ENCODE measurements around the gene SLC44A1. TPM values are rescaled to one million over a fixed set of nuclear protein-coding genes. Genes with fewer than 3 reads are reported as not detected.
"Not testable (repeated sequence)": the region's sequence is repeated elsewhere in the genome, so short reads cannot be mapped to it uniquely, and the experiment has no call there.

The SLC44A1 gene
- total RNA-seq, 3 donors from 2014 or later, result 4.0 to 5.4 (median 4.1) TPM

- DNase-seq (no peak), ATAC-seq (no peak)
- Mint-ChIP-seq H3K27me3 (ENCODE audit: low read depth) (no peaks in the 10 kb centered on the region), H3K9me3 (no peaks in the 10 kb centered on the region), H3K36me3 (ENCODE audit: insufficient read depth) (peaks cover 3% of the 10 kb centered on the region), H3K4me1 (ENCODE audit: low read depth) (peaks cover 12% of the 10 kb centered on the region), H3K4me3 (no peak overlapping the region)
These were observed 4.2 kb downstream of the SLC44A1 start for GRCh38 chr9:105248691-105249090.

DNA sequence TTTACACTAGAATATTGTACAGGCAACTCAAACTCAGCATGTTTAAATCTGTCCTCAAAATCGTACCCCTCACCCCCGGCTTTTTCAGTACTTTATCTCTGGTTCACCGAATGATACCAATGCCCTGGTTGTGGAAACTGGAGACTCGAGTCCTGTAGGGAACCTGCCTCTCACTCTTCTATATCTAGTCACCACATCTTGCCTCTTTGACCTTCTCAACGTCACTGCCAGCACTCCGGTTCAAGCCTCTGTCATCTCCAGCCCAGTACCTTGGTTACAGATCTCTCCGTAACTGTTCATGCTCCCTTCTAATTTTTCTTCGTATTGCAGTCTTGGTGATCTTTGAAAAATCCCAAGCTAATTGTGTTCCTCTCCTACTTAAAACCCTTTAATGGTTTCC, 6.7 kb downstream of the SLC44A1 start:
- Mint-ChIP-seq H3K9me3 (no peaks in the 10 kb centered on the region), H3K4me1 (ENCODE audit: low read depth) (no peaks in the 10 kb centered on the region), H3K36me3 (ENCODE audit: insufficient read depth) (peaks cover 3% of the 10 kb centered on the region), H3K27me3 (ENCODE audit: low read depth) (no peaks in the 10 kb centered on the region), H3K4me3 (no peak overlapping the region)
- DNase-seq (no peak), ATAC-seq (no peak)

DNA sequence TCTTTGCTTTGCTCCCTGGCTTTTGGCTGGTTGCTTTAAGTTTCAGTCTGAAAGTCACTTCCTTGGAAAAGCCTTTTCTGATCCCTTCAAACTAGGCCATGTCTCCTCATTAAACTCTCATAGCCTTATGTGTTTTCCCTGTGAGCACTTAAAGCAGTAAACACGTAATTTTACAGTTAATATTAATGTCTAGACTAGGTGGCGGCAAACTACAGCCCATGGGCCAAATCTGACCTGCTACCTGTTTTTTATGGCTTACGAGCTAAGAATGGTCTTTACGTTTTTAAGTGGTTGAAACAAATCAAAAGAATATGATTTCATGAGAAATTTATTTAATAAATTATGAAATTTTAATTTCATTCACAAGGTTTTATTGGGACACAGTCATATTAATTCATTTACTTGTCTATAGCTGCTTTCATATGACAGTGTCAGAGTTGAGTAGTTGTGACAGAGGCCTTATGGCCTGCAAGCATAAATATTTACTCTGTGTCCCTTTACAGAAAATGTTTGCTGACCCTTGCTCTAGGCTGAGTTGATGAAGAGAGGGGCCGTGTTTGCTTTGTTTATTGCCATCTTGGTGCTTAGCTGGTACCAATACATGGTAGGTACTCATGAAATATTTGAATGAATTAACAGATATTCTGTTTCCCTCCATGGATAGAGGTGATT, 7.4 kb downstream of the SLC44A1 start:
- Mint-ChIP-seq H3K27me3 (ENCODE audit: low read depth) (no peaks in the 10 kb centered on the region), H3K9me3 (no peaks in the 10 kb centered on the region), H3K4me1 (ENCODE audit: low read depth) (no peaks in the 10 kb centered on the region), H3K36me3 (ENCODE audit: insufficient read depth) (peaks cover 3% of the 10 kb centered on the region), H3K4me3 (no peak overlapping the region)
- DNase-seq (no peak), ATAC-seq (no peak)

DNA sequence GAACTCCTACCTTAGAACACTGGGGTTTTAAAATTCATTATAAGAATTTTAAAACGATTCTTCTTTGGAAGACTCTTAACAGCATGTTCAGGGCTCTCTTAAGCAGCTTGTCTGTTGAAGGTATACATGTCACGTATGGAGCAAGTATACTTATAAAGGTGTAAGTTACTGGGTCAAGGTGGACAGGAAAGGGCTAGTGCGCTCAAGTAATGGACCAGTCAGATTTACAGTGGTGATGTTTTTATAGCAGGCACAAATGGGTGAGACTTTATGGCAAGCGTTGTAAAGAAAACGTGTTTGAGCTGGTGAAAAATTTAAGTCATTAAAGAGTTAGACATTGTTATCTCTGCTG, 7.9 kb downstream of the SLC44A1 start:
- H3K27me3 Mint-ChIP-seq (ENCODE audit: low read depth), result no peaks in the 10 kb centered on the region
- ATAC-seq, result no peak
- no peak overlapping the region for H3K4me3 Mint-ChIP-seq
- peaks cover 3% of the 10 kb centered on the region for H3K36me3 Mint-ChIP-seq (ENCODE audit: insufficient read depth)
- no peak for DNase-seq
- H3K4me1 Mint-ChIP-seq (ENCODE audit: low read depth), result peaks cover 1% of the 10 kb centered on the region
- no peaks in the 10 kb centered on the region for H3K9me3 Mint-ChIP-seq

GRCh38 chr9:105254226-105254625, 9.8 kb downstream of the SLC44A1 start:
- ATAC-seq, result no peak
- H3K9me3 Mint-ChIP-seq, result no peaks in the 10 kb centered on the region
- no peaks in the 10 kb centered on the region for H3K27me3 Mint-ChIP-seq (ENCODE audit: low read depth)
- peaks cover 3% of the 10 kb centered on the region for H3K36me3 Mint-ChIP-seq (ENCODE audit: insufficient read depth)
- no peak for DNase-seq
- peaks cover 8% of the 10 kb centered on the region for H3K4me1 Mint-ChIP-seq (ENCODE audit: low read depth)
- no peak overlapping the region for H3K4me3 Mint-ChIP-seq

- Mint-ChIP-seq H3K4me1 (ENCODE audit: low read depth) (peaks cover 16% of the 10 kb centered on the region), H3K9me3 (no peaks in the 10 kb centered on the region), H3K27me3 (ENCODE audit: low read depth) (no peaks in the 10 kb centered on the region), H3K36me3 (ENCODE audit: insufficient read depth) (peaks cover 3% of the 10 kb centered on the region), H3K4me3 (no peak overlapping the region)
- ATAC-seq (no peak), DNase-seq (no peak)
These were observed 11.0 kb downstream of the SLC44A1 start for GRCh38 chr9:105255421-105255820.

- not testable (repeated sequence) for H3K4me3 Mint-ChIP-seq; H3K36me3 Mint-ChIP-seq (ENCODE audit: insufficient read depth); H3K27me3 Mint-ChIP-seq (ENCODE audit: low read depth); ATAC-seq; DNase-seq; H3K9me3 Mint-ChIP-seq
- peaks cover 16% of the 10 kb centered on the region for H3K4me1 Mint-ChIP-seq (ENCODE audit: low read depth)
These were observed 12.1 kb downstream of the SLC44A1 start for GRCh38 chr9:105256569-105256968.

DNA sequence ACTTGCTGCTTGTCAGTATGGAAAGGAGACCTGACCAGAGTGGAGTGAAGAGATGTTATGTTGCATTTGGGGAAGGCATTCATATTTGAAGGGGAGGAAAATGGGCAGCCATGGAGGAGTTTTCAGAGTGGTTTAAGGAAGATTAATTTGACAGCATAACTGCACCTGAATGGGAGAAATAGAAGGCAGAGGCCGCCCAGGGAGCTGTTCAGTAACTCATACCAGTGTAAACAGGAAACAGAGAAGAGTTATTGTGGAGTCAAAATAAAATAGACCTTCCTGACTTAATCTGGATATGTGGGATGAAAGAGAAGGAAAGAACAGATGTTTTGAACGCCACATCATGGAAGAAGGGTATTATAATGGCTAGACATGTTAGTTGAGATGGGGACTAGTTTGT, 13.4 kb downstream of the SLC44A1 start:
- no peak for DNase-seq
- Mint-ChIP-seq H3K4me3 (no peak overlapping the region), H3K36me3 (ENCODE audit: insufficient read depth) (no peaks in the 10 kb centered on the region), H3K9me3 (no peaks in the 10 kb centered on the region), H3K27me3 (ENCODE audit: low read depth) (no peaks in the 10 kb centered on the region), H3K4me1 (ENCODE audit: low read depth) (peaks cover 16% of the 10 kb centered on the region)
- no peak for ATAC-seq

DNA sequence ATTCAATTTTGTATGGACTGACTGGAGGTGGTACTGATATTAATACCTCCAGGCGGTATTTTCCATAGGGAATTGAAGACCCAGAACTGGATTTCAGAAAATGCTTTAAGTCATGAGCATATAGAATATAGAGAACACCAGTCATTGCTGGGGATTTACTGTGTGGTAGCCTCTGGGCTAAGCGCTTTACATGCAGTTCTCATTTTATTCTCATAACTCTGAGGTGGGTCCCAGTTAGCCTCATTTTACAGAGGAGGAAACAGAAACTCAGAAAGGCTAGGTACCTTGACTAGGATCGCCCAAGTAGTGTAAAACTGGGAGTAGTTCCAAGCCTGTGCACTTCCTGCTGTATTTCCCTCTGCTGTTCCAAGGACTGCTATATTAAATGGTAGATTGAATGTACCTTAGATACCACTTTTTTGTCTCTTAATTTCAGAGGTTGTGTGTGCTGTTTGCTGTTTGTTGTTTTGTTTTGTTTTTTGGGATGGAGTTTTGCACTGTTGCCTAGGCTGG, 13.8 kb downstream of the SLC44A1 start:
- Mint-ChIP-seq H3K4me3 (no peak overlapping the region), H3K36me3 (ENCODE audit: insufficient read depth) (no peaks in the 10 kb centered on the region), H3K9me3 (no peaks in the 10 kb centered on the region), H3K27me3 (ENCODE audit: low read depth) (no peaks in the 10 kb centered on the region), H3K4me1 (ENCODE audit: low read depth) (peaks cover 16% of the 10 kb centered on the region)
- ATAC-seq (no peak), DNase-seq (no peak)

GRCh38 chr9:105259274-105259673, 14.8 kb downstream of the SLC44A1 start:
- DNase-seq, result no peak
- Mint-ChIP-seq H3K27me3 (ENCODE audit: low read depth) (no peaks in the 10 kb centered on the region), H3K4me3 (no peak overlapping the region), H3K9me3 (no peaks in the 10 kb centered on the region), H3K4me1 (ENCODE audit: low read depth) (peaks cover 17% of the 10 kb centered on the region), H3K36me3 (ENCODE audit: insufficient read depth) (no peaks in the 10 kb centered on the region)
- ATAC-seq, result no peak

DNA sequence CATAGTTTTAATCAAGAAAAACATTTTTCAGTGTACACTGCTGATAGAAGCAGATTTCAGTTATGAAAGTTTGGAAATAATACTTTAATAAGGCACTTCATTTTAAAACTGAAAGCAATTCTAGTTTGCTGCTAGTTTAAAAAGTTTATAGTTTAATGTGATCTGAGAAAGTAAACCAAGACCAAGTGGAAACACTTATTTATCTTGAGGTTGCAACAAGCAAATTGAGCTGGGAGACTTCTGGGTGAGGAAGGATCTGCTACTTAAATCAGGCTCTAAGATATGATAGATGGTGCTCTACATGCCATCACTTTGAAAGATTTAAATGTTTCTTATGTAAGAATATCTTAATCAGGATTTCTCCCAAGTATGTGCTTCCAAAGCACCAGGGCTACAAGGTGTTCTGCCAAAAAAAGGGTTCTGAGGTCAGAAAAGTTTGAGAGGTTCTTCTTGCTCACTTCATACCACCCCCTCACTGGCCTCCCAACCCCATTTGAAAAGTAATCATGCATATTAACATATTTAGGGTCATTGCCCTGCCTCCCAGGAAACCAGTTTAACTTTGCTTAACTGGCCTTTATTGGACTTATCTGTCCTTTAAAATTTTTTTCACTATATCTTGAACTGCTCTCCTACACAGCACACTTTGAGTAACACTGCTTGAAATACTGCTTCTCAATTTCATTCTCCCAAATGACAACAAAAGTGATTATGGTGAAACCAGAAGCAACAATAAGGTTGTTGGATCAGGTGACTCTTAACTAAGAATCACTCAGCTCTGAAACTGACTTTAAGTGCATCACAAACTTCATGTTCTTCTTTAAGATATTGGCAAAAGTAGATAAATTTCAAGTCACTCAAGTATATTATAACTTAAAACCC, 15.5 kb downstream of the SLC44A1 start:
- H3K27me3 Mint-ChIP-seq (ENCODE audit: low read depth), result no peaks in the 10 kb centered on the region
- H3K36me3 Mint-ChIP-seq (ENCODE audit: insufficient read depth), result no peaks in the 10 kb centered on the region
- peaks cover 22% of the 10 kb centered on the region for H3K4me1 Mint-ChIP-seq (ENCODE audit: low read depth)
- ATAC-seq (no peak), DNase-seq (no peak)
- H3K9me3 Mint-ChIP-seq, result no peaks in the 10 kb centered on the region
- H3K4me3 Mint-ChIP-seq, result no peak overlapping the region

GRCh38 chr9:105262497-105262896, 18.0 kb downstream of the SLC44A1 start:
- Mint-ChIP-seq H3K9me3 (peaks cover 3% of the 10 kb centered on the region), H3K4me3 (no peak overlapping the region), H3K27me3 (ENCODE audit: low read depth) (no peaks in the 10 kb centered on the region), H3K36me3 (ENCODE audit: insufficient read depth) (peaks cover 3% of the 10 kb centered on the region), H3K4me1 (ENCODE audit: low read depth) (peaks cover 22% of the 10 kb centered on the region)
- ATAC-seq, result no peak
- DNase-seq, result no peak

GRCh38 chr9:105264380-105264779, 19.9 kb downstream of the SLC44A1 start:
- no peak for DNase-seq
- Mint-ChIP-seq H3K4me1 (ENCODE audit: low read depth) (peaks cover 16% of the 10 kb centered on the region), H3K9me3 (peaks cover 3% of the 10 kb centered on the region), H3K4me3 (no peak overlapping the region), H3K36me3 (ENCODE audit: insufficient read depth) (peaks cover 6% of the 10 kb centered on the region), H3K27me3 (ENCODE audit: low read depth) (no peaks in the 10 kb centered on the region)
- ATAC-seq, result peak; percentile 21 to 53

GRCh38 chr9:105268254-105268653, 23.8 kb downstream of the SLC44A1 start:
- H3K36me3 Mint-ChIP-seq (ENCODE audit: insufficient read depth); DNase-seq; H3K27me3 Mint-ChIP-seq (ENCODE audit: low read depth); H3K9me3 Mint-ChIP-seq; H3K4me3 Mint-ChIP-seq; ATAC-seq: not testable (repeated sequence)
- H3K4me1 Mint-ChIP-seq (ENCODE audit: low read depth), result peaks cover 16% of the 10 kb centered on the region

DNA sequence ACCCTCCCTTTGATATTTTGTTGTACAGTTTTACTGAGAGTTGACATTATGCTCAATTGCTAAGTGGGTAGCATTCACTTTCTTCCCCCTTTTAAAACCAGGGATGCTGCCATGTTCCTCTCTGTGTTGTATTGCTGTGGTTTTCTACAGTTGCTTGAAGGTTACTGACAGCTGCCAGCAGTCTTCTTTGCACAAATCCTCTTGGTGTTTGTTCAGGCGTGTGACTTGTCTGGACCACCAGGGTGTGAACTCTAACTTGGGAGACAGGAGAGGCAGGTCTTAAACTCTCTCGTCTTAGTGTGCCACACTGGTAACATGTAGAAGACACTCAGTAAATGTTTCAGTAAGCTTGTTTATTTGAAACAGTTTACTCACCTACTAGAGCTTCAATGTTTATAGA, 25.1 kb downstream of the SLC44A1 start:
- Mint-ChIP-seq H3K36me3 (ENCODE audit: insufficient read depth) (peaks cover 6% of the 10 kb centered on the region), H3K4me1 (ENCODE audit: low read depth) (peaks cover 12% of the 10 kb centered on the region)

More for the DNA sequence above, 25.1 kb downstream of the SLC44A1 start:
- DNase-seq (no peak), ATAC-seq (no peak)
- Mint-ChIP-seq H3K4me3 (no peak overlapping the region), H3K9me3 (peaks cover 3% of the 10 kb centered on the region), H3K27me3 (ENCODE audit: low read depth) (no peaks in the 10 kb centered on the region)
